HepG2 (cell line): Measurements from ENCODE around the gene PFAS. TPM values are rescaled to one million over a fixed set of nuclear protein-coding genes. Genes with fewer than 3 reads are reported as not detected.

ENCODE experiments used
- AHDC1 ChIP-seq: sonication (generic); formaldehyde crosslinking; IDR thresholded peaks from 2 replicates; pipeline ENCODE4 v1.5.1; 2020; ENCODE audit warnings: mild to moderate bottlenecking, missing genetic modification reagents, borderline replicate concordance
- CHD2 ChIP-seq: IDR thresholded peaks from 2 replicates; pipeline ENCODE4 v1.6.1; 2011; ENCODE audit warnings: low read depth, low read length, improper control_type of control experiment
- DNMT1 ChIP-seq: sonication (generic); formaldehyde crosslinking; IDR thresholded peaks from 2 replicates; pipeline ENCODE4 v1.5.1; 2020; ENCODE audit warnings: mild to moderate bottlenecking, missing genetic modification reagents
- HCFC1 ChIP-seq: fragments of 150-350 bp; IDR thresholded peaks from 2 replicates; pipeline ENCODE4 v1.6.1; 2014; ENCODE audit warnings: low read depth, low read length
- NFRKB ChIP-seq: fragments of 450-650 bp; IDR thresholded peaks from 2 replicates; pipeline ENCODE4 v1.6.1; 2017
- SOX5 ChIP-seq: IDR thresholded peaks from 2 replicates; pipeline ENCODE4 v1.6.1; 2016; ENCODE audit warnings: borderline replicate concordance
- STAG1 ChIP-seq: sonication (generic); formaldehyde crosslinking; IDR thresholded peaks from 2 replicates; pipeline ENCODE4 v1.4.0; 2020; ENCODE audit warnings: missing genetic modification reagents
- ZNF138 ChIP-seq: sonication (generic); formaldehyde crosslinking; IDR thresholded peaks from 2 replicates; pipeline ENCODE4 v1.5.0; 2020; ENCODE audit warnings: mild to moderate bottlenecking, low read depth, missing genetic modification reagents
- ZNF207 ChIP-seq: fragments of 450-650 bp; IDR thresholded peaks from 2 replicates; pipeline ENCODE4 v1.6.1; 2016; ENCODE audit warnings: antibody characterized with exemption, borderline replicate concordance
- ZNF256 ChIP-seq: sonication (generic); formaldehyde crosslinking; conservative IDR thresholded peaks from 2 replicates; pipeline ENCODE4 v1.4.0; 2020; ENCODE audit warnings: missing genetic modification reagents
- ZNF431 ChIP-seq: sonication (generic); formaldehyde crosslinking; IDR thresholded peaks from 2 replicates; pipeline ENCODE4 v1.9.0; 2022; ENCODE audit warnings: missing genetic modification reagents, low read depth, mild to moderate bottlenecking, borderline replicate concordance
- ZNF747 ChIP-seq: sonication (generic); formaldehyde crosslinking; IDR thresholded peaks from 2 replicates; pipeline ENCODE4 v1.8.1; 2023; ENCODE audit warnings: missing genetic modification reagents, mild to moderate bottlenecking, borderline replicate concordance
- polyA plus RNA-seq, 8 experiments: library from polyadenylated mRNA; depleted of rRNA in 3 of 8; stranded (reverse) in 7 of 8; unstranded in 1 of 8; fragments of >200 nt; fragmentation: Illumina TruSeq in 4 of 8; extraction: Trizol in 4 of 8; gene quantifications; 2 replicates each; pipeline versions ENCODE4 v1.2.1 to v1.2.3, GENCODE V29; 2011 to 2016; ENCODE audit warnings: low read depth in 4 of 8, missing spikeins in 1 of 8, mixed read lengths in 1 of 8; ENCODE audit not compliant: insufficient read depth in 1 of 8
- total RNA-seq, 5 experiments: library from RNA; depleted of rRNA; stranded (reverse); fragments of >200 nt; fragmentation: Illumina TruSeq; extraction: Trizol; gene quantifications; 2 replicates each; pipeline ENCODE4 v1.2.3, GENCODE V29; 2016; ENCODE audit warnings: low read depth in 1 of 5
- TF ChIP-seq, protein P1 (sequence below): sonication (generic); formaldehyde crosslinking; IDR thresholded peaks from 2 replicates; pipeline ENCODE4 v1.5.1; 2020; ENCODE audit warnings: missing genetic modification reagents, mild to moderate bottlenecking, borderline replicate concordance
- TF ChIP-seq, protein P2 (sequence below): sonication (generic); formaldehyde crosslinking; conservative IDR thresholded peaks from 2 replicates; pipeline ENCODE4 v1.8.0; 2022; ENCODE audit warnings: mild to moderate bottlenecking, moderate library complexity, missing genetic modification reagents
- TF ChIP-seq, protein P3 (sequence below): sonication (generic); formaldehyde crosslinking; IDR thresholded peaks from 2 replicates; pipeline ENCODE4 v1.9.0; 2022; ENCODE audit warnings: missing genetic modification reagents, mild to moderate bottlenecking, borderline replicate concordance
- TF ChIP-seq, protein P4 (sequence below): sonication (generic); formaldehyde crosslinking; IDR thresholded peaks from 2 replicates; pipeline ENCODE4 v1.4.0; 2020; ENCODE audit warnings: missing genetic modification reagents

The PFAS gene
- total and polyA plus RNA-seq, 2 of the 13 experiments (the other 11 are each of a cell fraction or from before 2014, with no cell fraction given), result 49.4 to 58.2 TPM

- TF ChIP-seq DNMT1 (no peak), NFRKB (no peak), STAG1 (CRISPR knock-in tag) (no peak), ZNF431 (peak; percentile 84), AHDC1 (no peak), SOX5 (CRISPR knock-in tag) (no peak; the same call in 1 of the 2 replicates), ZNF747 (CRISPR knock-in tag) (0 out of 2 replicates have a peak, but pooled peaks have one; percentile 22), ZNF207 (no peak), ZNF256 (CRISPR knock-in tag) (no peak), ZNF138 (CRISPR knock-in tag) (peak; percentile 46; the same call in 1 of the 2 replicates), CHD2 (no peak), HCFC1 (peak; percentile 71)
- TF ChIP-seq, protein P1, sequence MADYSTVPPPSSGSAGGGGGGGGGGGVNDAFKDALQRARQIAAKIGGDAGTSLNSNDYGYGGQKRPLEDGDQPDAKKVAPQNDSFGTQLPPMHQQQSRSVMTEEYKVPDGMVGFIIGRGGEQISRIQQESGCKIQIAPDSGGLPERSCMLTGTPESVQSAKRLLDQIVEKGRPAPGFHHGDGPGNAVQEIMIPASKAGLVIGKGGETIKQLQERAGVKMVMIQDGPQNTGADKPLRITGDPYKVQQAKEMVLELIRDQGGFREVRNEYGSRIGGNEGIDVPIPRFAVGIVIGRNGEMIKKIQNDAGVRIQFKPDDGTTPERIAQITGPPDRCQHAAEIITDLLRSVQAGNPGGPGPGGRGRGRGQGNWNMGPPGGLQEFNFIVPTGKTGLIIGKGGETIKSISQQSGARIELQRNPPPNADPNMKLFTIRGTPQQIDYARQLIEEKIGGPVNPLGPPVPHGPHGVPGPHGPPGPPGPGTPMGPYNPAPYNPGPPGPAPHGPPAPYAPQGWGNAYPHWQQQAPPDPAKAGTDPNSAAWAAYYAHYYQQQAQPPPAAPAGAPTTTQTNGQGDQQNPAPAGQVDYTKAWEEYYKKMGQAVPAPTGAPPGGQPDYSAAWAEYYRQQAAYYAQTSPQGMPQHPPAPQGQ (CRISPR knock-in tag), result no peak
- TF ChIP-seq, protein P2, sequence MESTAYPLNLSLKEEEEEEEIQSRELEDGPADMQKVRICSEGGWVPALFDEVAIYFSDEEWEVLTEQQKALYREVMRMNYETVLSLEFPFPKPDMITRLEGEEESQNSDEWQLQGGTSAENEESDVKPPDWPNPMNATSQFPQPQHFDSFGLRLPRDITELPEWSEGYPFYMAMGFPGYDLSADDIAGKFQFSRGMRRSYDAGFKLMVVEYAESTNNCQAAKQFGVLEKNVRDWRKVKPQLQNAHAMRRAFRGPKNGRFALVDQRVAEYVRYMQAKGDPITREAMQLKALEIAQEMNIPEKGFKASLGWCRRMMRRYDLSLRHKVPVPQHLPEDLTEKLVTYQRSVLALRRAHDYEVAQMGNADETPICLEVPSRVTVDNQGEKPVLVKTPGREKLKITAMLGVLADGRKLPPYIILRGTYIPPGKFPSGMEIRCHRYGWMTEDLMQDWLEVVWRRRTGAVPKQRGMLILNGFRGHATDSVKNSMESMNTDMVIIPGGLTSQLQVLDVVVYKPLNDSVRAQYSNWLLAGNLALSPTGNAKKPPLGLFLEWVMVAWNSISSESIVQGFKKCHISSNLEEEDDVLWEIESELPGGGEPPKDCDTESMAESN, result peak; percentile 73; the same call in 1 of the 2 replicates
- TF ChIP-seq, protein P3, sequence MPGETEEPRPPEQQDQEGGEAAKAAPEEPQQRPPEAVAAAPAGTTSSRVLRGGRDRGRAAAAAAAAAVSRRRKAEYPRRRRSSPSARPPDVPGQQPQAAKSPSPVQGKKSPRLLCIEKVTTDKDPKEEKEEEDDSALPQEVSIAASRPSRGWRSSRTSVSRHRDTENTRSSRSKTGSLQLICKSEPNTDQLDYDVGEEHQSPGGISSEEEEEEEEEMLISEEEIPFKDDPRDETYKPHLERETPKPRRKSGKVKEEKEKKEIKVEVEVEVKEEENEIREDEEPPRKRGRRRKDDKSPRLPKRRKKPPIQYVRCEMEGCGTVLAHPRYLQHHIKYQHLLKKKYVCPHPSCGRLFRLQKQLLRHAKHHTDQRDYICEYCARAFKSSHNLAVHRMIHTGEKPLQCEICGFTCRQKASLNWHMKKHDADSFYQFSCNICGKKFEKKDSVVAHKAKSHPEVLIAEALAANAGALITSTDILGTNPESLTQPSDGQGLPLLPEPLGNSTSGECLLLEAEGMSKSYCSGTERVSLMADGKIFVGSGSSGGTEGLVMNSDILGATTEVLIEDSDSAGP (CRISPR knock-in tag), result peak; percentile 74
- TF ChIP-seq, protein P4, sequence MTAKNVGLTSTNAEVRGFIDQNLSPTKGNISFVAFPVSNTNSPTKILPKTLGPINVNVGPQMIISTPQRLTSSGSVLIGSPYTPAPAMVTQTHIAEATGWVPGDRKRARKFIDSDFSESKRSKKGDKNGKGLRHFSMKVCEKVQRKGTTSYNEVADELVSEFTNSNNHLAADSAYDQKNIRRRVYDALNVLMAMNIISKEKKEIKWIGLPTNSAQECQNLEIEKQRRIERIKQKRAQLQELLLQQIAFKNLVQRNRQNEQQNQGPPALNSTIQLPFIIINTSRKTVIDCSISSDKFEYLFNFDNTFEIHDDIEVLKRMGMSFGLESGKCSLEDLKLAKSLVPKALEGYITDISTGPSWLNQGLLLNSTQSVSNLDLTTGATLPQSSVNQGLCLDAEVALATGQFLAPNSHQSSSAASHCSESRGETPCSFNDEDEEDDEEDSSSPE (CRISPR knock-in tag), result peak; percentile 85
Measured at GRCh38 chr17:8248751-8249607, at the start of gene PFAS (continued).
